IMR-90 (cell line): ENCODE data around the gene EGF. TPM values are rescaled to one million over a fixed set of nuclear protein-coding genes. Genes with fewer than 3 reads are reported as not detected.

Experiments used
- ATAC-seq: fragments of 200-7000 bp; cut with Tn5 transposase; 2 replicates; pipeline ENCODE4 v1.9.1; 2020; ENCODE audit warnings: low read depth, mild to moderate bottlenecking, moderate library complexity
- BruUV-seq: library from RNA; stranded (reverse); fragments of 400-500 nt; replicated peaks from 2 replicates; lab custom pipeline; 2021; lab: Mats Ljungman, UMichigan
- CTCF ChIA-PET: fragments of 300-600 bp; formaldehyde crosslinking; extraction: SDS; loops from one replicate; lab custom pipeline; 2021; ENCODE audit warnings: antibody characterized with exemption; lab: Yijun Ruan, JAX
- POLR2A ChIA-PET: fragments of 300-600 bp; sonication (Branson Sonifier 250); formaldehyde crosslinking; loops from one replicate; lab custom pipeline; 2022; ENCODE audit warnings: antibody characterized with exemption; ENCODE audit not compliant: unreplicated experiment; lab: Charles Lee
- DNase-seq: peaks from one replicate; pipeline ENCODE4 v3.0.0; 2013
- H2AFZ ChIP-seq: replicated peaks from 2 replicates; pipeline ENCODE3; 2013; ENCODE audit warnings: low read length, mild to moderate bottlenecking; ENCODE audit not compliant: poor library complexity
- H2AK5ac ChIP-seq: 2 replicates; pipeline ENCODE4 v1.6.1; 2013; ENCODE audit warnings: low read depth, low read length, inconsistent platforms
- H2AK9ac ChIP-seq: replicated peaks from 2 replicates; pipeline ENCODE3; 2013; ENCODE audit warnings: mild to moderate bottlenecking, low read depth, low read length, moderate library complexity; ENCODE audit not compliant: poor library complexity
- H2BK120ac ChIP-seq: 2 replicates; pipeline ENCODE4 v1.6.1; 2013; ENCODE audit warnings: low read depth, low read length, inconsistent platforms
- H2BK15ac ChIP-seq: 3 replicates; pipeline ENCODE4 v1.6.1; 2013; ENCODE audit warnings: low read depth, low read length, inconsistent platforms
- H2BK20ac ChIP-seq: 2 replicates; pipeline ENCODE4 v1.6.1; 2013; ENCODE audit warnings: low read depth, mild to moderate bottlenecking, inconsistent platforms, low read length, moderate library complexity
- H2BK5ac ChIP-seq: 2 replicates; pipeline ENCODE4 v1.6.1; 2013; ENCODE audit warnings: mild to moderate bottlenecking, low read depth, low read length, inconsistent platforms; ENCODE audit not compliant: poor library complexity, severe bottlenecking
- H3K14ac ChIP-seq: replicated peaks from 2 replicates; pipeline ENCODE4 v1.6.1; 2013; ENCODE audit warnings: low read depth, low read length, inconsistent platforms
- H3K18ac ChIP-seq: 2 replicates; pipeline ENCODE4 v1.6.1; 2013; ENCODE audit warnings: low read depth, low read length, control low read depth
- H3K23ac ChIP-seq: 2 replicates; pipeline ENCODE4 v1.6.1; 2013; ENCODE audit warnings: low read depth, low read length, inconsistent platforms
- H3K27ac ChIP-seq: 2 replicates; pipeline ENCODE4 v1.5.1; 2013; ENCODE audit warnings: mild to moderate bottlenecking, control low read depth, low read length; ENCODE audit not compliant: insufficient read depth
- H3K27me3 ChIP-seq: 2 replicates; pipeline ENCODE4 v1.6.1; 2013; ENCODE audit warnings: low read length; ENCODE audit not compliant: control insufficient read depth, insufficient read depth
- H3K36me3 ChIP-seq: 2 replicates; pipeline ENCODE4 v1.6.1; 2013; ENCODE audit warnings: low read length, mixed read lengths; ENCODE audit not compliant: control insufficient read depth, insufficient read depth
- H3K4ac ChIP-seq: 2 replicates; pipeline ENCODE4 v1.6.1; 2013; ENCODE audit warnings: low read depth, low read length, inconsistent platforms
- H3K4me1 ChIP-seq: 2 replicates; pipeline ENCODE4 v1.6.1; 2013; ENCODE audit warnings: low read length, mixed read lengths; ENCODE audit not compliant: control insufficient read depth, insufficient read depth
- H3K4me2 ChIP-seq: 2 replicates; pipeline ENCODE4 v1.6.1; 2013; ENCODE audit warnings: low read depth, mild to moderate bottlenecking, control low read depth, low read length, moderate library complexity
- H3K4me3 ChIP-seq: 2 replicates; pipeline ENCODE4 v1.5.1; 2013; ENCODE audit warnings: low read depth, mild to moderate bottlenecking, control low read depth, low read length, moderate library complexity; ENCODE audit not compliant: insufficient read depth
- H3K56ac ChIP-seq: 2 replicates; pipeline ENCODE4 v1.6.1; 2013; ENCODE audit warnings: low read length, inconsistent platforms; ENCODE audit not compliant: insufficient read depth; ENCODE audit errors: extremely low read depth
- H3K79me1 ChIP-seq, 2 experiments: 2 replicates each; pipeline ENCODE4 v1.6.1; 2013; ENCODE audit warnings: low read length in 2 of 2, inconsistent platforms in 1 of 2, low read depth in 1 of 2
- H3K9ac ChIP-seq: 2 replicates; pipeline ENCODE4 v1.6.1; 2013; ENCODE audit warnings: low read depth, low read length, control low read depth
- H3K9me1 ChIP-seq: 2 replicates; pipeline ENCODE4 v1.6.1; 2013; ENCODE audit warnings: low read length, inconsistent platforms; ENCODE audit not compliant: insufficient read depth
- H3K9me3 ChIP-seq: 2 replicates; pipeline ENCODE4 v1.6.1; 2013; ENCODE audit warnings: low read length; ENCODE audit not compliant: control insufficient read depth, insufficient read depth
- H4K20me1 ChIP-seq: 2 replicates; pipeline ENCODE4 v1.6.1; 2013; ENCODE audit warnings: low read length, inconsistent platforms; ENCODE audit not compliant: insufficient read depth
- H4K5ac ChIP-seq: 2 replicates; pipeline ENCODE4 v1.6.1; 2013; ENCODE audit warnings: mild to moderate bottlenecking, low read depth, low read length, control low read depth
- H4K8ac ChIP-seq, 2 experiments: 2 replicates each; pipeline ENCODE4 v1.6.1; 2013; ENCODE audit warnings: low read depth in 2 of 2, low read length in 2 of 2, control low read depth in 1 of 2, inconsistent platforms in 1 of 2
- H4K91ac ChIP-seq: 2 replicates; pipeline ENCODE4 v1.6.1; 2013; ENCODE audit warnings: low read depth, low read length, inconsistent platforms; ENCODE audit not compliant: insufficient read depth
- FOS ChIP-seq: fragments of 150-350 bp; IDR thresholded peaks from 2 replicates; pipeline ENCODE4 v1.6.1; 2016; ENCODE audit warnings: low read depth, low read length
- POLR2A ChIP-seq: IDR thresholded peaks from 2 replicates; pipeline ENCODE4 v1.6.1; 2012; ENCODE audit warnings: mild to moderate bottlenecking, low read depth, low read length
- SMC3 ChIP-seq: fragments of 150-350 bp; IDR thresholded peaks from 2 replicates; pipeline ENCODE4 v1.6.1; 2016; ENCODE audit warnings: low read depth, mild to moderate bottlenecking, antibody characterized with exemption, low read length, moderate library complexity
- WGBS, 2 experiments: methylation state at CpG; one replicate each; pipeline versions ENCODE4 v1.1.5 to v1.1.7; 2013; ENCODE audit warnings: missing lambda C conversion rate in 2 of 2; ENCODE audit not compliant: insufficient read length in 1 of 2; ENCODE audit errors: extremely low coverage in 2 of 2; 5-methylcytosine and 5-hydroxymethylcytosine counted together
- dilution Hi-C: fragments of 300-500 bp; cut with HindIII; formaldehyde crosslinking; loops from one replicate; pipeline ENCODE4 v1.14.3; 2018; ENCODE audit warnings: low sequenced_read_pairs; ENCODE audit not compliant: unreplicated experiment
- in situ Hi-C: fragments of 300-500 bp; cut with MboI; formaldehyde crosslinking; loops from 3 replicates; pipeline ENCODE4 v1.14.3; 2019; ENCODE audit warnings: low sequenced_read_pairs, inconsistent platforms, mixed read lengths
- intact Hi-C: fragments of 100-400 bp; cut with micrococcal nuclease; formaldehyde crosslinking; loops from 2 replicates; pipeline ENCODE4 v1.10.0; 2022
- polyA plus RNA-seq, 3 experiments: library from polyadenylated mRNA; depleted of rRNA; stranded (reverse); fragments of >200 nt; gene quantifications; 2 replicates each; pipeline ENCODE4 v1.2.3, GENCODE V29; 2012; ENCODE audit warnings: low replicate concordance in 1 of 3
- total RNA-seq: library from RNA; depleted of rRNA; stranded (reverse); fragments of >200 nt; gene quantifications from 2 replicates; pipeline ENCODE4 v1.2.3, GENCODE V29; 2012

The EGF gene
- total and polyA plus RNA-seq, 2 of the 4 experiments (the other 2 are of a cell fraction): 1.7 to 2.2 TPM

DNA sequence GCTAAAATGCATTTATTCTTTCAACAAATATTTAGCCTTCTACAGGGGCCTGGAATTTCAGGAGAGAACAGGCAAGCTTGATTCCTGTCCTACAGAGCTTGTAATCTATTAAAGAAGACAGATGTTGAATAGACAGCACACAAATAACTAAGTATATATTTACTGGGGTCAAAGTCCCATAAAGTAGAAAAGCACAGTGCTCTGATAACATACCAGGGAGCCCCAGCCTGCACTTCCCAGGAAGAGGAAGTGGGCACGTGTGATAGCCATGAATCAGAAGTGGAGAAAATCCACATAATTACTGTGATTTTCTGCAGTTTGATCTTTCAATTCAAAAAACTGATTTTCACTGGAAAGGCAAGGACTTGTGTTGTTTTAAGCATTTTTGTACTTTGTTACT lies 129.1 kb downstream of the EGF start:
- no peaks in the 10 kb centered on the region for H3K9me3 ChIP-seq
- no peaks in the 10 kb centered on the region for H3K36me3 ChIP-seq
- H3K27me3 ChIP-seq: no peaks in the 10 kb centered on the region; the same call in 1 of the 2 replicates
- no CpG with 5 or more reads among the region's 1 CpG for WGBS, 2 experiments
- no peak overlapping the region for H3K56ac ChIP-seq
- H2AFZ ChIP-seq: no peak overlapping the region
- no peak overlapping the region for H2AK9ac ChIP-seq
- no peak overlapping the region for H3K18ac ChIP-seq
- no peak overlapping the region for H2AK5ac ChIP-seq
- in situ Hi-C loops (no loop called here), dilution Hi-C loops (no loop called here), intact Hi-C loops (no loop called here)
- CTCF ChIA-PET: interaction anchor here (0.6 kb wide), 1 partner anchor 274 kb away, joined by 3 read pairs; no protein-coding TSS in a partner anchor
- no peak overlapping the region for H3K9ac ChIP-seq
- H4K5ac ChIP-seq: no peak overlapping the region
- no peak for ATAC-seq
- BruUV-seq: no TSS peak
- no peak overlapping the region for H3K4me2 ChIP-seq
- no peak overlapping the region for H2BK15ac ChIP-seq
- POLR2A ChIA-PET: no interaction called here
- H2BK120ac ChIP-seq: no peak overlapping the region
- H2BK5ac ChIP-seq: no peak overlapping the region
- H3K27ac ChIP-seq: no peak overlapping the region
- TF ChIP-seq SMC3 (no peak), POLR2A (no peak), FOS (no peak)
- H3K23ac ChIP-seq: no peak overlapping the region
- no peak overlapping the region for H4K8ac ChIP-seq
- no peaks in the 10 kb centered on the region for H3K79me1 ChIP-seq
- no peak overlapping the region for H2BK20ac ChIP-seq
- no peak overlapping the region for H4K91ac ChIP-seq
- H3K4me1 ChIP-seq: peaks cover 5% of the 10 kb centered on the region; the same call in 1 of the 2 replicates
- no peaks in the 10 kb centered on the region for H4K20me1 ChIP-seq
- H3K9me1 ChIP-seq: no peaks in the 10 kb centered on the region
- DNase-seq: no peak
- no peak overlapping the region for H3K14ac ChIP-seq
- H3K4me3 ChIP-seq: no peak overlapping the region
- no peak overlapping the region for H3K4ac ChIP-seq
